Activated CD8-positive, alpha-beta memory T cell treated with anti-CD3 and anti-CD28 coated beads, Interleukin-2, amount 50 U/mL, for 24 hours (primary cell): ENCODE data around the gene SECTM1.
"Not testable (repeated sequence)": the region's sequence is repeated elsewhere in the genome, so short reads cannot be mapped to it uniquely, and the experiment has no call there.

ENCODE experiments used
- DNase-seq: peaks from one replicate; pipeline ENCODE4 v3.0.0-alpha.2; 2020; ENCODE audit errors: extremely low read depth

The SECTM1 gene

DNA sequence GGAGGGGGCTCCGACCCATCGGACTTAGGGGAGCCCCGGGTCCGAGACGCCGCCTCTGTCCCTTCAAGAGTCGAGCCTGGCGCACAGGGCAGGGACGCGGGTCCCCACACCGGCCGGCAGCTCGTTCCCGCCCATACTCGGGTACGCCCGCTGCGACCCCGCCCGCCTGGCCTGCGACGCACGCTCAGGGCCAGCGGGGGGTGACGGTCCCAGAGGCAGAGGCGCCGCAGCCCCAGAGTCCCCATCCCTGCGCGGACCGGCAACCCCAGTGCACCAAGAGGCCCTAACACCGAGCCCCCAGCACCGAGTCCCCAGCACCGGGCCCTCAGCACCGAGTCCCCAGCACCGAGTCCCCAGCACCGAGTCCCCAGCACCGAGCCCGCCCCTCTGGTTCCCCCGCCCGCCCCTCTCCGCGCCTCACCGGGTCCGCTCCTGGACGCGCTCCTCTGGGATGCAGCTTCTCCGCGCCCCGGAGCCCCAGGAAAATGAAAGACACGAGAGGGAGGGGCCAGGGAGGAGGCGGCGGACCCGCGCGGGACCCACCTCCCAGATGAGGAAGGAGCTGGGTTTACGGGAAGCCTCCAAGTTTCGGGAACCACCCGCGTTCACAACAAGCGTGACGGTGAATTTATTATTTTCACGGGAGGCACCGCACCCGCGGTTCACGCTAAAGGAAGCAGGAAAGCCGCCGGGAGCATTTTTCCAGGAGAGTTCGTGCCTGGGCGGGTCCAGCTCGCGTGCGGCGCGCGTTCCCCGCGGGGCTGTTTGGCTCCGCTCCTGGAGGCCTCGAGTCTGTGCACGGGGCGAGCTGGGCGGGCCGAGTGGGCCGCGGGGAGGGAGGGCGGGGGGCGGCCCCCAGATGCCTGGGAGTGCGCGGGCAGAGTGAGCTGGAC, at the start of gene SECTM1:
SECTM1 (minus strand) TSS at position 488 of the 893 bp plus-strand sequence. CDS start 6,526 bp downstream, outside the sequence.
- no peak for DNase-seq

- DNase-seq: no peak
Observed at GRCh38 chr17:82382933-82383255, 49.3 kb upstream of the SECTM1 start.

GRCh38 chr17:82382220-82382932, 48.8 kb upstream of the SECTM1 start:
- not testable (repeated sequence) for DNase-seq

- DNase-seq: not testable (repeated sequence)
Observed at GRCh38 chr17:82381703-82382009, 48.1 kb upstream of the SECTM1 start.

- no peak for DNase-seq
Observed at GRCh38 chr17:82380860-82381702, 47.5 kb upstream of the SECTM1 start.

- no peak for DNase-seq
Observed at GRCh38 chr17:82378741-82379021, 45.1 kb upstream of the SECTM1 start.

GRCh38 chr17:82377924-82378740, 44.6 kb upstream of the SECTM1 start:
- DNase-seq: no peak

GRCh38 chr17:82377294-82377693, 43.7 kb upstream of the SECTM1 start:
- not testable (repeated sequence) for DNase-seq

DNA sequence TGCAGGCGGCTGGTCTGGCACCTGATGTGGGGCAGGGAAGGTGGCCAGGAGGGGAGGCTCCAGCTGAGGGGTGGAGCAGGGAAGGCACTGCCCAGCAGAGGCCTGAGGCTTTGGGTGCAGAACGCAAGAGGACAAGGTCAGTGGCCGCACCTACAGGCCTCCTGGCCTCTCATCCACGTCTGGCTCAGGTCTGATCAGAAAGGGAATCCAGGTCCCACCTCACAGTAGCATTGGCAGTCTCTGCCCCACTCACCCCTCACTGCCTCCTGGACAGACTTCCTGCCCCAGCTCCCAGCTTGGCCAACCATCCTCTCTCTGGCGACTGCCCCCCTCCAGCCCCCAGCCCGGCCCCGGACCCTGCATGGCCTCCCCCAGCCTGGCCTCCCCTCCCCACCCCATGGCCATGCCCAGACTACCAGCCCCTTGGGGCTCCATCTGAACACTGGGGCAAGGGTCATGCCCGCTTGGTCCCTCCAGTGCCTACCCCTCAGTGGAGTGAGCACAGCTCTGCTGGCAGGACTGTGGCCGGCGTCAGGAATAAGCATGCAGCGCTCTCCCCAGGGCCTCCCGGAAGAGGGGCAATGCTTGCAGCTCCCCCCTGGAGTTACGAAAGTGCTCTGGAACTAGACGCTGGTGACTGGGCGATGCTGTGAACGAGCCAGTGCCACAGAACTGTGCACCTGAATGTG, 42.6 kb upstream of the SECTM1 start:
- no peak for DNase-seq

- no peak for DNase-seq
Observed at GRCh38 chr17:82375359-82376041, 41.9 kb upstream of the SECTM1 start.

GRCh38 chr17:82374626-82375331, 41.2 kb upstream of the SECTM1 start:
- DNase-seq: no peak

DNA sequence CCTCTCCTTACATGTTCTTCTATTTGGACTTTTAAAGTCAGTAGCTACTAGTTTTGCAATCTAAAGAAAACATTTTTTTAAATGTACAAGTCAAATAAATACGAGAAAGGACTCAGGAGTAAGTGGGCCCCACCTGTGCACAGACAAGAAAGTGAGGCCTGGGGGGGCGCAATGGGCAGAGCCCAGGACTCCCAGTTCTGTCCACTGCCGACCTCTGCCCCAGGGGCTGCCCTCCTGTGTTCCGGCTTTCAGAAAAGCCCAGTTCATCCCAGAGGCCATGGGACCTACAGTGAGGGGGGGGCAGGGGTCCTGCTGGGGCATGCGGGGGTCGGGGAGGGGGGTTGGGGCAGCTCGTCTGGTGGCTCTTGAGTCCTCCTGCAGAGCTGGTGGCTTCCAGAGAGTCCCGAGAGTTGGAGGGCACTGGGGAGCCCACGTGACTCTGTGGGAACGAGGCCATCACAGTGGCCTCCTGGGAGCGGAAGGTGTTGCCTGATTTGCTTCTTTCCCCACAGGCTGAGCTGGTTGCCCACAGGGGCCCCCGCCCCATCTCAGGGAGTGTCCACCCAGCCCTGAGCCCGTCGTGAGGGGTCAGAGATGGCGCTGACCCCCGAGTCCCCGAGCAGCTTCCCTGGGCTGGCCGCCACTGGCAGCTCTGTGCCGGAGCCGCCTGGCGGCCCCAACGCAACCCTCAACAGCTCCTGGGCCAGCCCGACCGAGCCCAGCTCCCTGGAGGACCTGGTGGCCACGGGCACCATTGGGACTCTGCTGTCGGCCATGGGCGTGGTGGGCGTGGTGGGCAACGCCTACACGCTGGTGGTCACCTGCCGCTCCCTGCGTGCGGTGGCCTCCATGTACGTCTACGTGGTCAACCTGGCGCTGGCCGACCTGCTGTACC, 40.4 kb upstream of the SECTM1 start:
- DNase-seq: no peak

- DNase-seq: not testable (repeated sequence)
Observed at GRCh38 chr17:82373072-82373452, 39.5 kb upstream of the SECTM1 start.

GRCh38 chr17:82372249-82373071, 38.9 kb upstream of the SECTM1 start:
- no peak for DNase-seq

DNA sequence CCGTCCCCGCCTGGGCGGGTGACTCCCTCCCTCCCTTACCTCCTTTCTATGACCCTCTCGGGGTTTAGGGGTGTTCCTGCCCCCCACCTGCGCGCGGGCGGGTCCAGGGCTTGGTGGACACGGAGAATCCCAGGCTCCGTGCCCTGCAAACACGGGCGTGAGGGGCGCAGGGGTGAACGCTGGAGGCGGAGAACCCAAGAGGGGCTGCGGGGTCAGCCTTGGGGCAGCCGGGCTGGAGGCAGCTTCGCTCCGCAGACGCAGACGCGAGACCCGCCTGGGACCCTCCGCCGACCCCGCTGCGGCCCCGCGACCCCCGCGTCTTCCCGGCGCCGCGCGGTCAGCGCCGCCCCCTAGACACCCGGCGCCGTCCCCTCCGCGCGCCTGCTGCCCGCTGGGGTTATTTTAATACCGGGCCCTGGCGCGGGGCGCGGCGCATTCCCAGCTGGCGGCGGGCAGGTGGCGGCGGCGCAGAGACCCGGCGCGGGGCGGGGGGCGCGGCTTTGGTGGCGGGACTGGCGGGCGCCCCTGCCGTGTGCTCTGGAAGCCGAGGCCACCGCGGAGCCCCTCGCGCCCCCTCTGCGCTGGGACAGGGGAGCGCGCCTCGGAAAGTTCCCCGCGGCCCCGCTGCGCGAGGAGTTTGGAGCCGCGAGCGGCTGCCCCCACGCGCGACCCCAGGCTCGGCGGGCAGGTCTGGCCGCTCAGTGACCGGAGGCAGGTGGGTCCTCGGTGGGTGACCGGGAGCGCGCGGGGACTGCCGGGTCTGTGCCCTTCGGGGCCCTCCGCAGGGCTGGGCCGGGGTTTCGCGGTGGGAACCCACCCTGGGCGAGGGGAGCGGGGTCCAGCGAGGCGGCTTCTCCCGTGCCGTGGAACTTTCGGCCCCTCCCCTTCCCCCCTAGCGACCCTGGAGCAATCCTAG, 38.0 kb upstream of the SECTM1 start, which contains the start of gene UTS2R:
UTS2R (plus strand) TSS at position 433 of the 916 bp plus-strand sequence. CDS start 2,560 bp downstream, outside the sequence.
- no peak for DNase-seq

GRCh38 chr17:82370471-82371332, 37.1 kb upstream of the SECTM1 start:
- no peak for DNase-seq
